Right cardiac atrium (tissue), 5 donors: Measurements from ENCODE around the gene PEA15. TPM values are rescaled to one million over a fixed set of nuclear protein-coding genes. Genes with fewer than 3 reads are reported as not detected.

Experiments used
- ATAC-seq, 2 donors: fragments of 200-7000 bp; cut with Tn5 transposase; one replicate each; pipeline versions ENCODE4 v1.8.0 to v1.9.1; 2020; ENCODE audit warnings: moderate library complexity in 2 of 2, mild to moderate bottlenecking in 1 of 2
- DNase-seq, 3 donors: peaks; one replicate each; pipeline ENCODE4 v3.0.0-alpha.2; 2020
- H3K27ac ChIP-seq: one replicate; pipeline ENCODE4 v1.5.1; 2013; ENCODE audit warnings: mild to moderate bottlenecking, low read length, control low read depth, moderate library complexity
- H3K27me3 ChIP-seq: one replicate; pipeline ENCODE4 v1.6.1; 2013; ENCODE audit not compliant: control insufficient read depth, insufficient read depth
- H3K4me1 ChIP-seq: one replicate; pipeline ENCODE4 v1.6.1; 2013; ENCODE audit warnings: low read length; ENCODE audit not compliant: control insufficient read depth, insufficient read depth
- H3K4me3 ChIP-seq: one replicate; pipeline ENCODE4 v1.5.1; 2013; ENCODE audit warnings: low read length, control low read depth
- H3K9me3 ChIP-seq: one replicate; pipeline ENCODE4 v1.6.1; 2013; ENCODE audit warnings: low read length; ENCODE audit not compliant: control insufficient read depth
- WGBS: extraction: QIAGEN DNeasy Blood & Tissue Kit; methylation state at CpG from one replicate; pipeline ENCODE4 v1.1.7; 2013; 5-methylcytosine and 5-hydroxymethylcytosine counted together
- intact Hi-C, 4 donors: fragments of 100-400 bp; cut with DNase I; formaldehyde crosslinking; loops; one replicate each; pipeline versions ENCODE4 v1.11.0 to v1.14.0; 2022 to 2023
- polyA plus RNA-seq: library from polyadenylated mRNA; stranded (reverse); fragments of 200-250 nt; gene quantifications from one replicate; pipeline ENCODE4 v1.2.3, GENCODE V29; 2013
- total RNA-seq, 4 donors: library from RNA; stranded (reverse); fragmentation: NEBNext Ultra II Directional; extraction: Animal tissue kit (Norgen Biotek cat#: 25700); gene quantifications; one replicate each; pipeline ENCODE4 v1.2.1, GENCODE V29; 2021
- donor health status: healthy with polysubstance abuse.
- donor health status: DM: no; HTN: yes; CAD: no.
- donor health status: DM: no; HTN: no; CAD: no.
- donor health status: DM: no; HTN: yes; CAD: no; lungs with severe emphysema.
- donor health status: DM: yes; HTN: yes; CAD: no.

The PEA15 gene
- total and polyA plus RNA-seq, 5 donors = 169 to 223 (median 213) TPM

DNA sequence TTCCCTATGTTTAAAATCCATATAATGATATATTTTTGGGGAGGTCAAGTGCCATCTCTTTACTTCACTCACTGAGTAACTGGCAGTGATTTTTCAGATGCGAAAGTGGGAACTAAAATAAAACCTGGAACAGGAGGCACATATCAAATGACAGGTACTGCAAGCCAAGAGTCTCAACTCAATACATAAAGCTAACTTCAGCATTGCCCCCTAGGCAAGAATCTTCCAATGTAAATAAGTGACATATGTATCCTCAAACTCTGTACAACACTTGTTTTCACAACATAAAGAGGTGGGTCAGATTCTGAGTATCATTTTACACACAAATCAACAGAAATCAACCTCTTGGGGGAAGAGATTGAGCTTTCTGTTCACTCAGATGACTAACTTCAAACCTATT is 39.0 kb downstream of the PEA15 start:
- Histone ChIP-seq H3K4me1 (no peaks in the 10 kb centered on the region), H3K4me3 (no peak overlapping the region), H3K27me3 (no peaks in the 10 kb centered on the region), H3K27ac (no peak overlapping the region), H3K9me3 (no peaks in the 10 kb centered on the region)
- DNase-seq (no peak), ATAC-seq (no peak)
- WGBS = 53% methylated on average over 1 of the region's 1 CpG
- intact Hi-C loops = no loop called here

DNA sequence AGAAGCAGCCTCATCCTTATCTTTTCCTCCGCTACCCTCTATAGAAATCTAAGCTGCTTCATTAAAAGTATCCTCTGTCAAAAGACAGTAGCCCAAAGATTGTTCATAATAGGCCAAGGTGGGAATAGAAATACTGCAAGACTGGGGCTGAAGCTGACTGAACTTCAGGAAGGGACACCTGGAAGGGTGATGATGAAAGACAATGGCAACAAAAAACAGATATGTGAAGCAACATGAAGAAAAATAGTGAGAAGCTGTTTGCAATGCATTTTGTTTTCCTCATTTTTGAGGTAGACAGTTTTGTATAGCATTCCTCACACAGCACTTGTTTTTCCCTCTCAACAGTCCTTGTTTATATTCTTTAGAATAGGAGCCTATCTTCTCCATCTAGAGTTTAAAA is 40.2 kb downstream of the PEA15 start:
- DNase-seq (no peak), ATAC-seq (no peak)
- Histone ChIP-seq H3K9me3 (no peaks in the 10 kb centered on the region), H3K4me3 (no peak overlapping the region), H3K27ac (no peak overlapping the region), H3K27me3 (no peaks in the 10 kb centered on the region), H3K4me1 (no peaks in the 10 kb centered on the region)
- 65% methylated on average over 1 of the region's 1 CpG for WGBS
- intact Hi-C loops = loop anchor here in 1 of 4 donors (5.0 kb wide), 1 partner anchor 53 kb away; the partner anchor contains the start of gene CASQ1

DNA sequence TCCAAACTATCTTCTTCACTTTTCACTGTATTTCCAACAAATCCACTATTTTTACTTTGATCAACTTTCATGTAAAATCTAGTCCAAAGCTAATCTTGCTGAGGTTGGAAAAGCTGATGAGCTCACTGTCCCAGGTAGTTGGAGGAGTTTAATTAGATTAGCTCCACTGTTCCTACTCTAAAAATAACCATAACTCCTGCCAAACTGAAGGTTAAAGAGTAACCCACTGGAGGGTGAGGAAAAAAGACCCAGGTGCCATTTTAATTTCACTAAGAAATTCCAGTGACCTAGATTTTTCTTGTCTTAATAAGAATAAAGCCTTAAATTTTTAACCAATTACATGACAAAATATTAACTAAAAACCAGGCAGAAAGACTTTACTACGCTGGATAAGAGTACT is 41.9 kb downstream of the PEA15 start:
- Histone ChIP-seq H3K27ac (no peak overlapping the region), H3K4me3 (no peak overlapping the region), H3K27me3 (no peaks in the 10 kb centered on the region), H3K9me3 (no peaks in the 10 kb centered on the region), H3K4me1 (no peaks in the 10 kb centered on the region)
- DNase-seq (no peak), ATAC-seq (no peak)
- intact Hi-C loops = loop anchor here in 1 of 4 donors (5.0 kb wide), 1 partner anchor 55 kb away; the partner anchor contains the start of gene CASQ1
- WGBS = 89% methylated on average over 1 of the region's 1 CpG

DNA sequence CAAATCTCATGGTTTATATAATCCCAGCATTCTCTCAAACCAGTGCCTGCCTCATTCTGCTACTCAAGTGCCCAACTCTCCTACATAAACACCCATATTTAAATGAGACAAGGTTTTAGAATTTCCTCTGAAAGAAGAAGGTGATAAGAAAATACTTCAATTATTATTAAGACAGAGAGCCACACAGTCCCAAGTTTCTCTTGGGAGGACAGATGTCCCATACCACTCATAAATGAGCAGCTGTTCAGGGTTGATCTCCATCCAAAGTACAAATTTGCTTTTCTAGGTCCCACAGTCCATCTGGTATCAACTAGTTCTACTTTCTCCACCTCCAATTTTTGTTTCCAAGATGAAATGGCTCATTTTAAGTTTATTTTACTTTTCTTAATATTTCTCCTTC is 45.8 kb downstream of the PEA15 start:
- ATAC-seq (peak; percentile 16 to 32), DNase-seq (no peak)
- intact Hi-C loops = loop anchor here in 2 of 4 donors (5.0 kb wide), 1 partner anchor 149 kb away; no protein-coding TSS in a partner anchor
- no peaks in the 10 kb centered on the region for H3K9me3 ChIP-seq
- H3K4me1 ChIP-seq = no peaks in the 10 kb centered on the region
- H3K27ac ChIP-seq = no peak overlapping the region
- H3K4me3 ChIP-seq = no peak overlapping the region
- H3K27me3 ChIP-seq = no peaks in the 10 kb centered on the region

- H3K27me3 ChIP-seq = no peaks in the 10 kb centered on the region
- H3K4me1 ChIP-seq = no peaks in the 10 kb centered on the region
- no peak overlapping the region for H3K4me3 ChIP-seq
- intact Hi-C loops = loop anchor here in 2 of 4 donors (5.0 kb wide), 1 partner anchor 150 kb away; no protein-coding TSS in a partner anchor
- no peaks in the 10 kb centered on the region for H3K9me3 ChIP-seq
- no peak overlapping the region for H3K27ac ChIP-seq
- ATAC-seq (peak; percentile 92 to 93), DNase-seq (peak in 2 of 3 donors; percentile 70 to 83)
- 73% methylated on average over 5 of the region's 5 CpGs for WGBS
Measured at GRCh38 chr1:160251687-160252526, 46.7 kb downstream of the PEA15 start.

- Histone ChIP-seq H3K4me3 (no peak overlapping the region), H3K27ac (no peak overlapping the region), H3K4me1 (no peaks in the 10 kb centered on the region), H3K27me3 (no peaks in the 10 kb centered on the region), H3K9me3 (no peaks in the 10 kb centered on the region)
- no peak for ATAC-seq
- DNase-seq = no peak
- WGBS = 74% methylated on average over 4 of the region's 4 CpGs
- intact Hi-C loops = loop anchor here in 1 of 4 donors (5.0 kb wide), 1 partner anchor 64 kb away; the partner anchor contains the start of gene CASQ1
Measured at GRCh38 chr1:160255781-160256300, 50.7 kb downstream of the PEA15 start.

DNA sequence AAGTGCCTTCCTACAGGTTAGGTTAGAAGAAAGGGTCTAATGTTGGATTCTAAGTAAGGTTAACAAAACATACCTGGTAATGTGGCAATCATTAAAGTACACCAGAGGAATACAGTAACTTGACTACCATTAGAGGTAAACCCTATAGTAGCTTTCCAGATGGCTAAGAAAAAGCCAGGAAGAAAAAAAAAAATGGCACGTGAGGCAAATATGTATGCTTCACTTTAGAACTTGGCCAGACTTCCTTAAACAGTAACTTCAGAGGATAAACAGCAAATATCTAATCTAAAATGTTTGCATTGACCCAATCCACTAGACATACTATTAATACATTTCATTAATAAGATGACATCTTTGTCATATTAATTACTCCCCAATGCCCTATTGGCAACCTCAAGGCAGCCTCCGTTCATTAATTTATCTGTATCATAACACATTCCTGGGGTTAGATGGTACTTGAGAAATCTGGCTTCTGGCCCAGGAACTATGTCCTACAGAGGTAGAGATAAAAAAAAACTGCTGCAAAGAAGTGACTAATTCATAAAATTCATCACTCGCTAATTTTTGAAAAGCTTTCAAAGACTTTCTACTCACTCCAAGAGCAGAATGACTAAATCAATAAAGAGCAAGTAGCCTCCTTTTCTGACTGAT is 51.3 kb downstream of the PEA15 start:
- WGBS = 27% methylated on average over 3 of the region's 3 CpGs
- ATAC-seq (no peak), DNase-seq (no peak)
- Histone ChIP-seq H3K9me3 (no peaks in the 10 kb centered on the region), H3K27me3 (no peaks in the 10 kb centered on the region), H3K27ac (no peak overlapping the region), H3K4me1 (no peaks in the 10 kb centered on the region), H3K4me3 (no peak overlapping the region)
- intact Hi-C loops = loop anchor here in 1 of 4 donors (5.0 kb wide), 1 partner anchor 64 kb away; the partner anchor contains the start of gene CASQ1

DNA sequence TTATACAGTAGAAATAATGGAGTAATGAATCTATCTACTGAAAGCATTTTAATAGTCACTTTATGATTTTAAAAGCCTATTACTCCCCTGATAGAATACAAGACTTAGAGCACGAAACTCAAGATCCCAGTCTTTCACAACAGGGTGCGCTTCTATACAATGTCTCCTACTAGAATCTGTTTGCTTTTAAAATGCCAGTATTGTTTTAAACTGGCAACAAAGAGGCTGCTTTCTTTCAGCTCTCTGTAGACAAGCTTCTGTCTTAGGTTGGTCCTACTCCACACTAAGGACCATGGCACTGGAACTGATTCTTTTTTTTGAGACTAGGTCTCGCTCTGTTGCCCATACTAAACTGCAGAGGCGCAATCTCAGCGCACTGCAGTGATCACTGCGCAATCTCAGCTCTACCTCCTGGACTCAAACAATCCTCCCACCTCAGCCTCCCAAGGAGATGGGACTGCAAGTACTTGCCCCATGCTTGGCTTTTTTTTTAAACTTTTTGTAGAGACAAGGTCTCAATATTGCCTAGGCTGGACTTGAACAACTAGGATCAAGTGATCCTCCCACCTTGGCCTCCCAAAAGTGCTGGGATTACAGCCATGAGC is 52.3 kb downstream of the PEA15 start:
- H3K4me1 ChIP-seq = no peaks in the 10 kb centered on the region

DNA sequence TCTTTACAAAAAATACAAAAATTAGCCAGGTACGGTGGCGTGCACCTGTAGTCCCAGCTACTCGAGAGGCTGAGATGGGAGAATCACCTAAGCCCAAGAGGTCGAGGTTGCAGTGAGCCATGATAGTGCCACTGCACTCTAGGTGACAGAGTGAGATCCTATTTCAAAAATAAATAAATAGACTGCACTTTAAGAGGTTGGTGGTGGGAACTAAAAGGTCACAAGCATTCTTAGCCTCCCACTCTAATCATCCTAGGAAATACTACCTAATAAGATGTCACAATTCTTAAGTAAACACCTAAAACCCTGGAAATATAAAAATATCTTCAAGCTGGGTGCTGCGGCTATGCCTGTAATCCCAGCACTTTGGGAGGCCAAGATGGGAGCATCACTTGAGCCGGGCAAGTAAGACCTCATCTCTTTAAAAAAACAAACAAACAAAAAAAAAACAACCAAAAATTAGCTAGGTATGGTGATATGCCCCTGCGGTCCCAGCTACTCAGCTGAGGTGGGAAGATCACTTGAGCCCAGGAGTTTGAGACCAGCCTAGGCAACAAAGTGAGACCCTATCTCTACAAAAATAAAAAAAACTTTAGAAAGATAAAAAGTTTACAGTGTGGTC is 53.1 kb downstream of the PEA15 start:
- H3K9me3 ChIP-seq = no peaks in the 10 kb centered on the region
- no peaks in the 10 kb centered on the region for H3K27me3 ChIP-seq
- DNase-seq = no peak
- intact Hi-C loops = loop anchor here in 1 of 4 donors (5.0 kb wide), 1 partner anchor 66 kb away; the partner anchor contains the start of gene CASQ1
- H3K4me1 ChIP-seq = no peaks in the 10 kb centered on the region
- ATAC-seq = no peak
- no peak overlapping the region for H3K27ac ChIP-seq
- H3K4me3 ChIP-seq = no peak overlapping the region
- 90% methylated on average over 7 of the region's 7 CpGs for WGBS

More for the DNA sequence above, 52.3 kb downstream of the PEA15 start:
- Histone ChIP-seq H3K4me3 (no peak overlapping the region), H3K27ac (peak overlapping the region; percentile 17), H3K27me3 (no peaks in the 10 kb centered on the region), H3K9me3 (no peaks in the 10 kb centered on the region)
- ATAC-seq = no peak
- intact Hi-C loops = loop anchor here in 1 of 4 donors (5.0 kb wide), 1 partner anchor 65 kb away; the partner anchor contains the start of gene CASQ1
- WGBS = 93% methylated on average over 6 of the region's 6 CpGs
- DNase-seq = no peak
